Measurements from ENCODE around the gene RPP38. TPM values are rescaled to one million over a fixed set of nuclear protein-coding genes. Genes with fewer than 3 reads are reported as not detected.

The RPP38 gene
- total and polyA plus RNA-seq, 10 of the 15 experiments (the other 5 are each of a cell fraction or from before 2014, with no cell fraction given): 13.0 to 40.9 (median 27.2) TPM

- TF ChIP-seq BRCA1 (IDR thresholded peaks at IDR 0.05; ENCODE audit: low read depth, low read length) (no peak), CHD2 (IDR thresholded peaks at IDR 0.05; ENCODE audit: borderline replicate concordance, low read depth, low read length) (no peak), IKZF1 (conservative IDR thresholded peaks at IDR 0.05) (no peak)
Measured at GRCh38 chr10:15091418-15091817, 5.7 kb upstream of the RPP38 start (continued).

DNA sequence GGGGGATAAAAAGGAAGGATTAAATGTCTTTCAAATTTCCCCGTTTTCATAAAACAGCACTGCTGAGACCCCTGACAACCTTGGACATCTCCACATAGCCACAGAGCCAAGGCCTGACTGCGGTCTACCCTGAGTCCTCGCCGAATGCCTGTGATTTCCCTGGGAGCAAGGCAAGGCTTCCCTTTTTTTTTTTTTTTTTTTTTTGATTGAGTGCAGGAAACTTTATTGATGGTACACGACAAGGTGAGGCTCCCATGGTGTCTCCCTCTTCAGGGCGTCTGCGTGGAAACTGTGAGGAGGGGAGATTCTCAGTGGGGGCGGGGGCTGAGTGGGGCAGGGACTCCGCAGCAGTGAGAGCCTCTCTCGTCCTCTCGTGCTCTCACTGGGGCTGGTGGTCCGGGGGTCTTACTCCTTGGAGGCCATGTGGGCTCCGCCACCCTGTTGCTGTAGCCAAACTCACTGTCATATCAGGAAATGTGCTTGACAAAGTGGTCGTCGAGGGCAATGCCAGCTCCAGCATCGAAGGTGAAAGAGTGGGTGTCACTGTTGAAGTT is 4.2 kb upstream of the RPP38 start:
- ChIA-PET RAD21 (ENCODE audit: unreplicated experiment) (no interaction called here), SMC1A (ENCODE audit: uncharacterized antibody, unreplicated experiment) (no interaction called here), POLR2A (no interaction called here), CTCF (no interaction called here)
- intact Hi-C loops (cut with micrococcal nuclease; ENCODE audit: unreplicated experiment): no loop called here
- BruUV-seq (replicated peaks): no TSS peak
- Histone ChIP-seq H3K9ac (ENCODE audit: control insufficient read depth, insufficient read depth, low read length) (no peak overlapping the region), H3K9me3 (replicated peaks; ENCODE audit: control insufficient read depth, insufficient read depth, low read length) (no peaks in the 10 kb centered on the region), H3K79me2 (ENCODE audit: control insufficient read depth, insufficient read depth, low read length) (peaks cover 6% of the 10 kb centered on the region), H2AFZ (ENCODE audit: control insufficient read depth, low read depth, low read length) (no peak overlapping the region), H3K27me3 (replicated peaks in 1 of 2; ENCODE audit: control insufficient read depth in 2 of 2, insufficient read depth in 2 of 2, low read length in 1 of 2) (no peaks in the 10 kb centered on the region), H3K4me1 (ENCODE audit: control insufficient read depth, insufficient read depth, low read length) (peaks cover 5% of the 10 kb centered on the region), H3K36me3 (ENCODE audit: control insufficient read depth in 2 of 2, insufficient read depth in 2 of 2, low read length in 1 of 2) (no peaks in the 10 kb centered on the region), H3K4me3 (no peak overlapping the region), H3K27ac (ENCODE audit: control insufficient read depth, insufficient read depth) (no peak overlapping the region), H3K4me2 (ENCODE audit: control insufficient read depth, insufficient read depth) (no peak overlapping the region), H4K20me1 (ENCODE audit: control insufficient read depth, insufficient read depth) (no peaks in the 10 kb centered on the region)
- ATAC-seq: no peak
- FAIRE-seq: no peak
- in situ Hi-C loops (cut with MboI): no loop called here
- no peak for DNase-seq (ENCODE audit: low read depth, low spot score)
- 39% methylated on average over 12 of the region's 16 CpGs for WGBS (ENCODE audit: insufficient coverage, insufficient replicate concordance, low lambda C conversion rate, missing lambda C conversion rate)
- TF ChIP-seq ZNF384 (IDR thresholded peaks at IDR 0.05; ENCODE audit: borderline replicate concordance, low read depth, low read length): peak; percentile 25; the same call in 1 of the 2 replicates
- TF ChIP-seq ZBTB40 (IDR thresholded peaks at IDR 0.05; ENCODE audit: borderline replicate concordance): peak; percentile 60; the same call in 1 of the 2 replicates
- no peak for TF ChIP-seq ATF7 (IDR thresholded peaks at IDR 0.05; ENCODE audit: low read depth)
- TF ChIP-seq CUX1 (IDR thresholded peaks at IDR 0.05; ENCODE audit: insufficient replicate concordance, low read depth, low read length): no peak
- no peak for TF ChIP-seq BHLHE40 (IDR thresholded peaks at IDR 0.05; ENCODE audit: borderline replicate concordance in 1 of 2, low read depth in 2 of 2, low read length in 1 of 2)
- TF ChIP-seq, protein P1, sequence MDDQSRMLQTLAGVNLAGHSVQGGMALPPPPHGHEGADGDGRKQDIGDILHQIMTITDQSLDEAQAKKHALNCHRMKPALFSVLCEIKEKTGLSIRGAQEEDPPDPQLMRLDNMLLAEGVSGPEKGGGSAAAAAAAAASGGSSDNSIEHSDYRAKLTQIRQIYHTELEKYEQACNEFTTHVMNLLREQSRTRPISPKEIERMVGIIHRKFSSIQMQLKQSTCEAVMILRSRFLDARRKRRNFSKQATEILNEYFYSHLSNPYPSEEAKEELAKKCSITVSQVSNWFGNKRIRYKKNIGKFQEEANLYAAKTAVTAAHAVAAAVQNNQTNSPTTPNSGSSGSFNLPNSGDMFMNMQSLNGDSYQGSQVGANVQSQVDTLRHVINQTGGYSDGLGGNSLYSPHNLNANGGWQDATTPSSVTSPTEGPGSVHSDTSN (IDR thresholded peaks at IDR 0.05; ENCODE audit: insufficient replicate concordance, low read depth, low read length): no peak
- TF ChIP-seq PML (IDR thresholded peaks at IDR 0.05; ENCODE audit: low read length): no peak
- TF ChIP-seq BACH1 (IDR thresholded peaks at IDR 0.05; ENCODE audit: borderline replicate concordance): no peak
- TF ChIP-seq ZBED1 (IDR thresholded peaks at IDR 0.05; ENCODE audit: borderline replicate concordance): no peak
